Right atrium auricular region (tissue), 2 donors: Measurements from ENCODE around the gene CHN2. TPM values are rescaled to one million over a fixed set of nuclear protein-coding genes. Genes with fewer than 3 reads are reported as not detected.
"Not testable (repeated sequence)": the region's sequence is repeated elsewhere in the genome, so short reads cannot be mapped to it uniquely, and the experiment has no call there.

Experiments used
- DNase-seq: peaks from one replicate; pipeline ENCODE4 v3.0.0-alpha.2; 2019; ENCODE audit warnings: low spot score
- H3K27ac ChIP-seq, 2 donors: fragments of 200-600 bp; sonication (generic); 1 replicate in 1 of 2; 2 replicates in 1 of 2; pipeline ENCODE4 v1.5.1; 2016 to 2019
- H3K27me3 ChIP-seq, 2 donors: fragments of 200-600 bp; sonication (generic); one replicate each; pipeline versions ENCODE4 v1.5.1 to v1.6.0; 2017 to 2019
- H3K36me3 ChIP-seq: fragments of 200-600 bp; sonication (generic); one replicate; pipeline ENCODE4 v1.5.1; 2016
- H3K4me1 ChIP-seq, 2 donors: fragments of 200-600 bp; sonication (generic); one replicate each; pipeline versions ENCODE4 v1.5.1 to v1.6.0; 2017 to 2019
- H3K4me3 ChIP-seq, 2 donors: fragments of 200-600 bp; sonication (generic); 1 replicate in 1 of 2; 2 replicates in 1 of 2; pipeline ENCODE4 v1.5.1; 2017 to 2019; ENCODE audit warnings: mild to moderate bottlenecking in 1 of 2, moderate library complexity in 1 of 2
- H3K9me3 ChIP-seq, 2 donors: fragments of 200-600 bp; sonication (generic); one replicate each; pipeline ENCODE4 v1.5.1; 2019
- CTCF ChIP-seq, 2 donors: fragments of 200-600 bp; sonication (generic); IDR thresholded peaks; one replicate each; pipeline ENCODE4 v1.5.1; 2019; ENCODE audit warnings: antibody characterized with exemption in 2 of 2
- total RNA-seq, 2 donors: library from RNA; depleted of rRNA; stranded (reverse); fragments of >200 nt; gene quantifications; one replicate each; pipeline ENCODE4 v1.1.0, GENCODE V29; 2016

The CHN2 gene
- total RNA-seq, 2 donors from 2014 or later, result 2.7 to 6.6 TPM

- TF ChIP-seq CTCF (IDR thresholded peaks at IDR 0.05), result no peak
- no peaks in the 10 kb centered on the region for H3K36me3 ChIP-seq
Observed at GRCh38 chr7:29204491-29205272, 10.1 kb downstream of the CHN2 start.

GRCh38 chr7:29207162-29207801 is 12.7 kb downstream of the CHN2 start:
- no peaks in the 10 kb centered on the region for H3K36me3 ChIP-seq
- no peak for DNase-seq
- TF ChIP-seq CTCF (IDR thresholded peaks at IDR 0.05), result no peak
- H3K4me1 ChIP-seq, result no peaks in the 10 kb centered on the region
- no peaks in the 10 kb centered on the region for H3K9me3 ChIP-seq
- H3K4me3 ChIP-seq, result no peak overlapping the region
- no peaks in the 10 kb centered on the region for H3K27me3 ChIP-seq
- no peak overlapping the region for H3K27ac ChIP-seq

More at GRCh38 chr7:29204491-29205272, 10.1 kb downstream of the CHN2 start:
- no peak for DNase-seq
- H3K4me3 ChIP-seq, result no peak overlapping the region
- no peaks in the 10 kb centered on the region for H3K9me3 ChIP-seq
- H3K27me3 ChIP-seq, result no peaks in the 10 kb centered on the region
- H3K27ac ChIP-seq, result no peak overlapping the region
- no peaks in the 10 kb centered on the region for H3K4me1 ChIP-seq

- TF ChIP-seq CTCF (IDR thresholded peaks at IDR 0.05), result no peak
- H3K9me3 ChIP-seq, result no peaks in the 10 kb centered on the region
- DNase-seq, result no peak
- H3K4me1 ChIP-seq, result no peaks in the 10 kb centered on the region
- no peaks in the 10 kb centered on the region for H3K27me3 ChIP-seq
- no peaks in the 10 kb centered on the region for H3K36me3 ChIP-seq
- no peak overlapping the region for H3K4me3 ChIP-seq
- H3K27ac ChIP-seq, result no peak overlapping the region
Observed at GRCh38 chr7:29208410-29209250, 14.1 kb downstream of the CHN2 start.

- H3K36me3 ChIP-seq, result no peaks in the 10 kb centered on the region
- H3K9me3 ChIP-seq, result no peaks in the 10 kb centered on the region
- no peak overlapping the region for H3K27ac ChIP-seq
- H3K27me3 ChIP-seq, result no peaks in the 10 kb centered on the region
- no peaks in the 10 kb centered on the region for H3K4me1 ChIP-seq
- DNase-seq, result no peak
- H3K4me3 ChIP-seq, result no peak overlapping the region
- TF ChIP-seq CTCF (IDR thresholded peaks at IDR 0.05), result no peak
Observed at GRCh38 chr7:29209745-29210144, 15.2 kb downstream of the CHN2 start.

- H3K4me1 ChIP-seq, H3K27me3 ChIP-seq, H3K4me3 ChIP-seq, DNase-seq, H3K9me3 ChIP-seq, H3K27ac ChIP-seq, H3K36me3 ChIP-seq: not testable (repeated sequence)
Observed at GRCh38 chr7:29212736-29213135, 18.2 kb downstream of the CHN2 start.

GRCh38 chr7:29214056-29214455 is 19.5 kb downstream of the CHN2 start:
- no peak for DNase-seq
- H3K27me3 ChIP-seq, result no peaks in the 10 kb centered on the region
- no peaks in the 10 kb centered on the region for H3K9me3 ChIP-seq
- H3K27ac ChIP-seq, result no peak overlapping the region
- no peaks in the 10 kb centered on the region for H3K4me1 ChIP-seq
- TF ChIP-seq CTCF (IDR thresholded peaks at IDR 0.05), result no peak
- no peak overlapping the region for H3K4me3 ChIP-seq
- H3K36me3 ChIP-seq, result no peaks in the 10 kb centered on the region
